Esophagus muscularis mucosa (tissue), 4 donors: ENCODE data around the gene GLT6D1. TPM values are rescaled to one million over a fixed set of nuclear protein-coding genes. Genes with fewer than 3 reads are reported as not detected.

Experiments used
- DNase-seq: peaks from one replicate; pipeline ENCODE4 v3.0.0-alpha.2; 2017; ENCODE audit errors: extremely low spot score
- H3K27ac ChIP-seq, 4 donors: fragments of 200-600 bp; sonication (generic); replicated peaks in 1 of 4; 1 replicate in 3 of 4; 2 replicates in 1 of 4; pipeline ENCODE4 v1.5.1; 2016 to 2019; ENCODE audit warnings: mild to moderate bottlenecking in 1 of 4
- H3K27me3 ChIP-seq, 4 donors: fragments of 200-600 bp; sonication (generic); one replicate each; pipeline versions ENCODE4 v1.5.1 to v1.6.0; 2016 to 2019
- H3K36me3 ChIP-seq, 4 donors: fragments of 200-600 bp; sonication (generic); one replicate each; pipeline ENCODE4 v1.5.1; 2016 to 2019
- H3K4me1 ChIP-seq, 4 donors: fragments of 200-600 bp; sonication (generic); one replicate each; pipeline ENCODE4 v1.5.1; 2016 to 2019
- H3K4me3 ChIP-seq, 4 donors: fragments of 200-600 bp; sonication (generic); 1 replicate in 2 of 4; 2 replicates in 2 of 4; pipeline ENCODE4 v1.5.1; 2016 to 2019; ENCODE audit warnings: mild to moderate bottlenecking in 4 of 4, moderate library complexity in 1 of 4
- H3K9me3 ChIP-seq, 4 donors: fragments of 200-600 bp; sonication (generic); 1 replicate in 3 of 4; 2 replicates in 1 of 4; pipeline ENCODE4 v1.5.1; 2016 to 2019
- CTCF ChIP-seq, 3 experiments: fragments of 200-600 bp in 2 of 3; fragments of 450-650 bp in 1 of 3; sonication (generic) in 2 of 3; IDR thresholded peaks; one replicate each; pipeline ENCODE4 v1.5.1; 2017 to 2019; ENCODE audit warnings: antibody characterized with exemption in 3 of 3, mild to moderate bottlenecking in 2 of 3, moderate library complexity in 1 of 3
- EP300 ChIP-seq: sonication (generic); formaldehyde crosslinking; IDR thresholded peaks from one replicate; pipeline ENCODE4 v1.6.1; 2017; ENCODE audit warnings: antibody characterized with exemption
- POLR2A ChIP-seq: fragments of 450-650 bp; IDR thresholded peaks from one replicate; pipeline ENCODE4 v1.6.1; 2017; ENCODE audit warnings: antibody characterized with exemption, moderate library complexity, mild to moderate bottlenecking, low read depth
- POLR2AphosphoS5 ChIP-seq, 2 donors: sonication (generic); formaldehyde crosslinking; IDR thresholded peaks; one replicate each; pipeline ENCODE4 v1.6.1; 2017; ENCODE audit warnings: antibody characterized with exemption in 2 of 2
- WGBS: methylation state at CpG from one replicate; pipeline ENCODE4 v1.1.5; 2018; 5-methylcytosine and 5-hydroxymethylcytosine counted together
- intact Hi-C: fragments of 100-400 bp; cut with DNase I; formaldehyde crosslinking; loops from one replicate; pipeline ENCODE4 v1.15.1; 2023
- total RNA-seq, 4 donors: library from RNA; depleted of rRNA; stranded (reverse); fragments of >200 nt; gene quantifications; one replicate each; pipeline versions ENCODE4 v1.1.0 to v1.2.1, GENCODE V29; 2016

The GLT6D1 gene
- total RNA-seq, 4 donors from 2014 or later: not detected

- H3K27ac ChIP-seq: no peak overlapping the region
- no peaks in the 10 kb centered on the region for H3K4me1 ChIP-seq
- peaks cover 0 to 84% (median 3%) of the 10 kb centered on the region in 4 donors for H3K27me3 ChIP-seq
- TF ChIP-seq EP300: no peak
- WGBS: no CpG with 5 or more reads among the region's 7 CpGs
- no peaks in the 10 kb centered on the region for H3K9me3 ChIP-seq
- intact Hi-C loops: no loop called here
- no peaks in the 10 kb centered on the region for H3K36me3 ChIP-seq
- no peak for DNase-seq
- H3K4me3 ChIP-seq: no peak overlapping the region
Observed at GRCh38 chr9:135587658-135588057, 51.7 kb downstream of the GLT6D1 start.

GRCh38 chr9:135586601-135587109 is 52.7 kb downstream of the GLT6D1 start:
- no peak for DNase-seq
- Histone ChIP-seq H3K27me3 (peaks cover 0 to 83% (median 0%) of the 10 kb centered on the region in 4 donors), H3K9me3 (no peaks in the 10 kb centered on the region), H3K36me3 (no peaks in the 10 kb centered on the region), H3K27ac (no peak overlapping the region), H3K4me1 (no peaks in the 10 kb centered on the region), H3K4me3 (no peak overlapping the region)
- intact Hi-C loops: no loop called here
- no peak for TF ChIP-seq POLR2AphosphoS5 (IDR thresholded peaks at IDR 0.05)
- TF ChIP-seq POLR2A: no peak
- TF ChIP-seq CTCF (IDR thresholded peaks at IDR 0.05): no peak
- no peak for TF ChIP-seq EP300
- 70% methylated on average over 14 of the region's 15 CpGs for WGBS

GRCh38 chr9:135584934-135585333 is 54.4 kb downstream of the GLT6D1 start:
- H3K27me3 ChIP-seq: peaks cover 0 to 81% (median 2%) of the 10 kb centered on the region in 4 donors
- H3K27ac ChIP-seq: no peak overlapping the region
- DNase-seq: no peak
- 67% methylated on average over 14 of the region's 16 CpGs for WGBS
- H3K4me1 ChIP-seq: no peaks in the 10 kb centered on the region
- intact Hi-C loops: no loop called here
- no peaks in the 10 kb centered on the region for H3K9me3 ChIP-seq
- TF ChIP-seq CTCF (IDR thresholded peaks at IDR 0.05) (no peak), EP300 (no peak), POLR2AphosphoS5 (IDR thresholded peaks at IDR 0.05) (no peak), POLR2A (no peak)
- H3K4me3 ChIP-seq: no peak overlapping the region
- H3K36me3 ChIP-seq: no peaks in the 10 kb centered on the region

- Histone ChIP-seq H3K36me3 (no peaks in the 10 kb centered on the region), H3K9me3 (no peaks in the 10 kb centered on the region), H3K4me3 (no peak overlapping the region), H3K27me3 (peaks cover 0 to 82% (median 2%) of the 10 kb centered on the region in 4 donors), H3K27ac (no peak overlapping the region), H3K4me1 (no peaks in the 10 kb centered on the region)
- TF ChIP-seq EP300 (no peak), POLR2AphosphoS5 (IDR thresholded peaks at IDR 0.05) (no peak), CTCF (IDR thresholded peaks at IDR 0.05) (no peak), POLR2A (no peak)
- intact Hi-C loops: no loop called here
- 67% methylated on average over 1 of the region's 5 CpGs for WGBS
- DNase-seq: no peak
Observed at GRCh38 chr9:135584371-135584770, 55.0 kb downstream of the GLT6D1 start.

- no peak overlapping the region for H3K4me3 ChIP-seq
- intact Hi-C loops: no loop called here
- H3K9me3 ChIP-seq: no peaks in the 10 kb centered on the region
- H3K27me3 ChIP-seq: peaks cover 0 to 75% (median 2%) of the 10 kb centered on the region in 4 donors
- WGBS: 94% methylated on average over 13 of the region's 16 CpGs
- DNase-seq: no peak
- TF ChIP-seq POLR2AphosphoS5 (IDR thresholded peaks at IDR 0.05): no peak
- TF ChIP-seq POLR2A: no peak
- TF ChIP-seq CTCF (IDR thresholded peaks at IDR 0.05): no peak
- no peak for TF ChIP-seq EP300
- no peaks in the 10 kb centered on the region for H3K4me1 ChIP-seq
- no peak overlapping the region for H3K27ac ChIP-seq
- no peaks in the 10 kb centered on the region for H3K36me3 ChIP-seq
Observed at GRCh38 chr9:135583688-135584011, 55.7 kb downstream of the GLT6D1 start.
